OCI-M2 (cell line): ENCODE data around the gene SH2B3.
A peak's percentile ranks its signal among the peaks of the same experiment; 100 is the strongest.
"Not testable (repeated sequence)": the region's sequence is repeated elsewhere in the genome, so short reads cannot be mapped to it uniquely, and the experiment has no call there.

Source experiments
- DNase-seq: peaks from one replicate; lab custom pipeline; 2025; ENCODE audit not compliant: unreplicated experiment; lab: John Stamatoyannopoulos, UW

Gene SH2B3

GRCh38 chr12:111386885-111387284, 18.8 kb upstream of the SH2B3 start:
- no peak for DNase-seq

- DNase-seq: no peak
These were observed 17.9 kb upstream of the SH2B3 start for GRCh38 chr12:111387747-111388323.

- no peak for DNase-seq
These were observed 16.1 kb upstream of the SH2B3 start for GRCh38 chr12:111389635-111390034.

- DNase-seq: no peak
These were observed 14.8 kb upstream of the SH2B3 start for GRCh38 chr12:111390910-111391309.

- DNase-seq: no peak
These were observed 11.9 kb upstream of the SH2B3 start for GRCh38 chr12:111393700-111394300.

- DNase-seq: no peak
These were observed 11.2 kb upstream of the SH2B3 start for GRCh38 chr12:111394480-111394879.

GRCh38 chr12:111395336-111396187, 10.2 kb upstream of the SH2B3 start:
- DNase-seq: no peak

- not testable (repeated sequence) for DNase-seq
These were observed 9.5 kb upstream of the SH2B3 start for GRCh38 chr12:111396271-111396670.

GRCh38 chr12:111396726-111397445, 8.8 kb upstream of the SH2B3 start:
- no peak for DNase-seq

- no peak for DNase-seq
These were observed 7.2 kb upstream of the SH2B3 start for GRCh38 chr12:111398530-111398929.

GRCh38 chr12:111399741-111400404, 5.8 kb upstream of the SH2B3 start:
- not testable (repeated sequence) for DNase-seq

- DNase-seq: no peak
These were observed 4.5 kb upstream of the SH2B3 start for GRCh38 chr12:111401167-111401605.

GRCh38 chr12:111402490-111402824, 3.3 kb upstream of the SH2B3 start:
- DNase-seq: not testable (repeated sequence)

GRCh38 chr12:111404362-111405148, 1.2 kb upstream of the SH2B3 start:
- DNase-seq: no peak

- peak; percentile 94 for DNase-seq
These were observed 419 bp upstream of the SH2B3 start for GRCh38 chr12:111405149-111405858.

GRCh38 chr12:111406474-111407376, 1.0 kb downstream of the SH2B3 start:
- DNase-seq: no peak

GRCh38 chr12:111407377-111408115, 1.8 kb downstream of the SH2B3 start:
- no peak for DNase-seq

GRCh38 chr12:111408116-111408440, 2.4 kb downstream of the SH2B3 start:
- no peak for DNase-seq
